IgD-negative memory B cell (primary cell): Measurements from ENCODE around the gene GABRA6. TPM values are rescaled to one million over a fixed set of nuclear protein-coding genes. Genes with fewer than 3 reads are reported as not detected.
A peak's percentile ranks its signal among the peaks of the same experiment; 100 is the strongest.

ENCODE experiments used
- H3K27ac Mint-ChIP-seq, 3 donors: one replicate each; pipeline ENCODE4 v1.8.0; 2020 to 2022; ENCODE audit warnings: mild to moderate bottlenecking in 3 of 3, mixed read lengths in 3 of 3, moderate library complexity in 1 of 3
- H3K27me3 Mint-ChIP-seq: one replicate; pipeline ENCODE4 v1.8.0; 2021; ENCODE audit warnings: mixed read lengths
- H3K36me3 Mint-ChIP-seq: one replicate; pipeline ENCODE4 v1.8.0; 2020; ENCODE audit warnings: mild to moderate bottlenecking, mixed read lengths
- H3K4me1 Mint-ChIP-seq, 3 donors: one replicate each; pipeline ENCODE4 v1.8.0; 2020 to 2022; ENCODE audit warnings: mixed read lengths in 3 of 3, mild to moderate bottlenecking in 1 of 3
- H3K4me3 Mint-ChIP-seq, 4 donors: one replicate each; pipeline ENCODE4 v1.8.0; 2020 to 2022; ENCODE audit warnings: mild to moderate bottlenecking in 4 of 4, mixed read lengths in 4 of 4, moderate library complexity in 3 of 4
- H3K9me3 Mint-ChIP-seq, 3 donors: one replicate each; pipeline ENCODE4 v1.8.0; 2020 to 2021; ENCODE audit warnings: mixed read lengths in 3 of 3, mild to moderate bottlenecking in 1 of 3
- polyA plus RNA-seq: library from polyadenylated mRNA; unstranded; fragments of 300-500 nt; fragmentation: Illumina TruSeq; gene quantifications from one replicate; pipeline ENCODE4 v1.2.3, GENCODE V29; 2021

Gene GABRA6
- polyA plus RNA-seq, 1 donor from 2014 or later = not detected

GRCh38 chr5:161713042-161713441 lies 27.5 kb downstream of the GABRA6 start:
- Mint-ChIP-seq H3K4me3 (peak overlapping the region in 1 of 4 donors; percentile 58), H3K9me3 (peaks cover 0 to 3% (median 3%) of the 10 kb centered on the region in 3 donors), H3K36me3 (no peaks in the 10 kb centered on the region), H3K27ac (no peak overlapping the region), H3K27me3 (no peaks in the 10 kb centered on the region), H3K4me1 (no peaks in the 10 kb centered on the region)

- no peak overlapping the region for H3K27ac Mint-ChIP-seq
- no peaks in the 10 kb centered on the region for H3K4me1 Mint-ChIP-seq
- H3K9me3 Mint-ChIP-seq = peaks cover 0 to 9% (median 1%) of the 10 kb centered on the region in 3 donors
- no peak overlapping the region for H3K4me3 Mint-ChIP-seq
- H3K36me3 Mint-ChIP-seq = no peaks in the 10 kb centered on the region
- H3K27me3 Mint-ChIP-seq = no peaks in the 10 kb centered on the region
Observed at GRCh38 chr5:161719157-161719556, 33.6 kb downstream of the GABRA6 start.

GRCh38 chr5:161720460-161720859 lies 34.9 kb downstream of the GABRA6 start:
- Mint-ChIP-seq H3K36me3 (no peaks in the 10 kb centered on the region), H3K4me1 (no peaks in the 10 kb centered on the region), H3K27me3 (no peaks in the 10 kb centered on the region), H3K4me3 (no peak overlapping the region), H3K27ac (no peak overlapping the region), H3K9me3 (peaks cover 4 to 9% (median 5%) of the 10 kb centered on the region in 3 donors)

- H3K27ac Mint-ChIP-seq = no peak overlapping the region
- H3K9me3 Mint-ChIP-seq = peaks cover under 1 to 9% (median 5%) of the 10 kb centered on the region in 3 donors
- no peaks in the 10 kb centered on the region for H3K27me3 Mint-ChIP-seq
- no peaks in the 10 kb centered on the region for H3K4me1 Mint-ChIP-seq
- no peak overlapping the region for H3K4me3 Mint-ChIP-seq
- H3K36me3 Mint-ChIP-seq = peaks cover 1% of the 10 kb centered on the region
Observed at GRCh38 chr5:161734741-161735140, 49.2 kb downstream of the GABRA6 start.

- Mint-ChIP-seq H3K36me3 (no peaks in the 10 kb centered on the region), H3K9me3 (peaks cover 2 to 12% (median 9%) of the 10 kb centered on the region in 3 donors), H3K27me3 (no peaks in the 10 kb centered on the region), H3K27ac (no peak overlapping the region), H3K4me3 (no peak overlapping the region), H3K4me1 (no peaks in the 10 kb centered on the region)
Observed at GRCh38 chr5:161740433-161740832, 54.9 kb downstream of the GABRA6 start.

- H3K27ac Mint-ChIP-seq = no peak overlapping the region
- H3K4me1 Mint-ChIP-seq = no peaks in the 10 kb centered on the region
- no peak overlapping the region for H3K4me3 Mint-ChIP-seq
- H3K9me3 Mint-ChIP-seq = peaks cover 5 to 8% (median 7%) of the 10 kb centered on the region in 3 donors
- no peaks in the 10 kb centered on the region for H3K27me3 Mint-ChIP-seq
- no peaks in the 10 kb centered on the region for H3K36me3 Mint-ChIP-seq
Observed at GRCh38 chr5:161744276-161744675, 58.8 kb downstream of the GABRA6 start.

- Mint-ChIP-seq H3K27me3 (no peaks in the 10 kb centered on the region), H3K4me3 (no peak overlapping the region), H3K9me3 (peaks cover 3 to 8% (median 7%) of the 10 kb centered on the region in 3 donors), H3K36me3 (no peaks in the 10 kb centered on the region), H3K4me1 (no peaks in the 10 kb centered on the region), H3K27ac (no peak overlapping the region)
Observed at GRCh38 chr5:161745392-161745791, 59.9 kb downstream of the GABRA6 start.

- H3K36me3 Mint-ChIP-seq = no peaks in the 10 kb centered on the region
- H3K4me1 Mint-ChIP-seq = no peaks in the 10 kb centered on the region
- no peak overlapping the region for H3K27ac Mint-ChIP-seq
- no peak overlapping the region for H3K4me3 Mint-ChIP-seq
- no peaks in the 10 kb centered on the region for H3K27me3 Mint-ChIP-seq
- peaks cover 3 to 9% (median 9%) of the 10 kb centered on the region in 3 donors for H3K9me3 Mint-ChIP-seq
Observed at GRCh38 chr5:161751265-161751664, 65.7 kb downstream of the GABRA6 start.

Other genes with a start within 250 kb of the GABRA6 start
- gene GABRB2, start 139.0 kb upstream of the GABRA6 start, polyA plus RNA-seq = not detected
- not detected for gene GABRA1, start 162.4 kb downstream of the GABRA6 start, polyA plus RNA-seq